ENCODE data around the gene TOR1B. TPM values are rescaled to one million over a fixed set of nuclear protein-coding genes. Genes with fewer than 3 reads are reported as not detected.

Gene TOR1B
- total and polyA plus RNA-seq, 2 donors (not counting 1 experiment from before 2014, with no cell fraction given): 13.3 to 17.4 TPM

DNA sequence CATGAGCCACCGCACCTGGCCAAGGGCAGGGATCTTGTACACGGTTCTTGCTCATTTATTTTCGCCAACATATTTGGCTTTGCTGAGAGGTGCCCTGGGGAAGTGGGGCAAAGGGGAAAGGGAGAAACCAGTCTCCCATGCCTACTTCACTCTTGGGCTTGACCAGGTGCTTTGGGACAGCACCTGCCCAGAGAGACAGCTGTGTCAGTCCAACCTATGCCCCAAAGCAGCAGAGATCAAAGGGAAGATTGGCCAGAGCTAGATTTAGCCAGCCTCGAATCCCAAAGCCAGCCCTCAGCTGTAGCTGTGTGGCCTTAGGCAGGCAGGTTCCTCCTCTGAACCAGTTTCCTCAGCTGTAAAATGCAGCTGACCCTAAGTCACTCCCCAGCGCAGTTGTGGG is 47.8 kb upstream of the TOR1B start:
- H2AFZ ChIP-seq (ENCODE audit: insufficient read depth, low read depth, low read length, poor library complexity, severe bottlenecking): no peak overlapping the region
- peaks cover 24% of the 10 kb centered on the region for H3K27me3 Mint-ChIP-seq
- TF ChIP-seq, protein P1, sequence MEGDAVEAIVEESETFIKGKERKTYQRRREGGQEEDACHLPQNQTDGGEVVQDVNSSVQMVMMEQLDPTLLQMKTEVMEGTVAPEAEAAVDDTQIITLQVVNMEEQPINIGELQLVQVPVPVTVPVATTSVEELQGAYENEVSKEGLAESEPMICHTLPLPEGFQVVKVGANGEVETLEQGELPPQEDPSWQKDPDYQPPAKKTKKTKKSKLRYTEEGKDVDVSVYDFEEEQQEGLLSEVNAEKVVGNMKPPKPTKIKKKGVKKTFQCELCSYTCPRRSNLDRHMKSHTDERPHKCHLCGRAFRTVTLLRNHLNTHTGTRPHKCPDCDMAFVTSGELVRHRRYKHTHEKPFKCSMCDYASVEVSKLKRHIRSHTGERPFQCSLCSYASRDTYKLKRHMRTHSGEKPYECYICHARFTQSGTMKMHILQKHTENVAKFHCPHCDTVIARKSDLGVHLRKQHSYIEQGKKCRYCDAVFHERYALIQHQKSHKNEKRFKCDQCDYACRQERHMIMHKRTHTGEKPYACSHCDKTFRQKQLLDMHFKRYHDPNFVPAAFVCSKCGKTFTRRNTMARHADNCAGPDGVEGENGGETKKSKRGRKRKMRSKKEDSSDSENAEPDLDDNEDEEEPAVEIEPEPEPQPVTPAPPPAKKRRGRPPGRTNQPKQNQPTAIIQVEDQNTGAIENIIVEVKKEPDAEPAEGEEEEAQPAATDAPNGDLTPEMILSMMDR (IDR thresholded peaks at IDR 0.05): no peak
- TF ChIP-seq EZH2 (IDR thresholded peaks at IDR 0.05; ENCODE audit: borderline replicate concordance, insufficient read depth, low read depth, low read length, poor library complexity, severe bottlenecking): no peak
- no peaks in the 10 kb centered on the region for H4K20me1 ChIP-seq (ENCODE audit: control insufficient read depth, insufficient read depth, low read length, poor library complexity, severe bottlenecking)
- ChIA-PET CTCF (no interaction called here), POLR2A (interaction anchor here (0.7 kb wide), 1 partner anchor 168 kb away, joined by 5 read pairs; no protein-coding TSS in a partner anchor)
- no peak overlapping the region for H3K4me3 ChIP-seq (ENCODE audit: control extremely low read depth in 1 of 5, extremely low read depth in 1 of 5, insufficient read depth in 1 of 5, low read depth in 2 of 5, low read length in 4 of 5)
- no peaks in the 10 kb centered on the region for H3K79me2 ChIP-seq (ENCODE audit: control insufficient read depth, insufficient read depth, low read length)
- H3K4me3 Mint-ChIP-seq: no peak overlapping the region
- DNase-seq (no peak), ATAC-seq (ENCODE audit: low read depth) (no peak)
- 100% methylated on average over 1 of the region's 5 CpGs for WGBS (ENCODE audit: insufficient coverage)
- no peak overlapping the region for H3K27ac Mint-ChIP-seq
- intact Hi-C loops (cut with micrococcal nuclease): no loop called here
- no peak overlapping the region for H3K4me2 ChIP-seq (replicated peaks; ENCODE audit: low read depth, low read length, poor library complexity, severe bottlenecking)
- no peaks in the 10 kb centered on the region for H3K9me3 Mint-ChIP-seq (ENCODE audit: insufficient read depth)
- H3K4me1 Mint-ChIP-seq: peaks cover 14% of the 10 kb centered on the region
- no peak overlapping the region for H3K9ac ChIP-seq (ENCODE audit: low read length)
- H3K27ac ChIP-seq (ENCODE audit: low read length in 2 of 2): no peak overlapping the region
- no peaks in the 10 kb centered on the region for H3K9me3 ChIP-seq (ENCODE audit: control extremely low read depth in 1 of 3, control insufficient read depth in 2 of 3, insufficient read depth in 1 of 3, low read length in 2 of 3)
- H3K4me1 ChIP-seq (ENCODE audit: control insufficient read depth in 2 of 2, insufficient read depth in 2 of 2, low read length in 2 of 2): peaks cover 13% of the 10 kb centered on the region in 2 donors
- no peaks in the 10 kb centered on the region for H3K36me3 ChIP-seq (replicated peaks in 1 of 2; ENCODE audit: control extremely low read depth in 1 of 2, control insufficient read depth in 1 of 2, extremely low read depth in 1 of 2, insufficient read depth in 2 of 2, low read length in 1 of 2)
- peaks cover 0 to 8% (median 3%) of the 10 kb centered on the region in 4 experiments for H3K27me3 ChIP-seq (replicated peaks in 1 of 4; ENCODE audit: control extremely low read depth in 1 of 4, control insufficient read depth in 3 of 4, insufficient read depth in 4 of 4, low read length in 3 of 4)

DNA sequence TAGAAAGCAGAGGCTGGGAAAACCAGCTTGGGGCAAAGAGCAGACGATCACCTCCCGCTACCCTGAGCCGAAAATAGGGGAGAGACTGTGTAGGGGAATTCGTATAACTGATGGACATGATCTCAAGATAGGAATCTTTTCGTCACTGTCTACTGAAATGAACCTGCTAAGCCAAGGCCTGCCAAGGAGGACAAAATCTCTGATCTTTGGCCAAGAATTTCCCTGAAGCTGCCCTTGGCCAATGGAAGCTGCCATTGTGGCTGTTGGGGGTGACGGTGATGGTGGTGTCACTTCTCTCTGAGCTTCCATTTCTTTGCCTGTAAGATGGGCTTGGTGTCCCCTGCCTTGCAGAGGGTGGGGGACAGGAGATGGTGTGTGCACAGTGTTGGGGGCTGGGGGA is 46.8 kb upstream of the TOR1B start:
- intact Hi-C loops (cut with micrococcal nuclease): no loop called here
- ChIA-PET POLR2A (no interaction called here), CTCF (interaction anchor here (1.6 kb wide), 1 partner anchor 18 kb away, joined by 4 read pairs; no protein-coding TSS in a partner anchor)
- no peak for TF ChIP-seq EZH2 (IDR thresholded peaks at IDR 0.05; ENCODE audit: borderline replicate concordance, insufficient read depth, low read depth, low read length, poor library complexity, severe bottlenecking)
- TF ChIP-seq, protein P1 (IDR thresholded peaks at IDR 0.05): no peak
- ATAC-seq (ENCODE audit: low read depth) (no peak), DNase-seq (no peak)
- H3K27me3 Mint-ChIP-seq: peaks cover 28% of the 10 kb centered on the region
- H4K20me1 ChIP-seq (ENCODE audit: control insufficient read depth, insufficient read depth, low read length, poor library complexity, severe bottlenecking): no peaks in the 10 kb centered on the region
- no peaks in the 10 kb centered on the region for H3K9me3 Mint-ChIP-seq (ENCODE audit: insufficient read depth)
- H3K9ac ChIP-seq (ENCODE audit: low read length): no peak overlapping the region
- no peaks in the 10 kb centered on the region for H3K36me3 ChIP-seq (replicated peaks in 1 of 2; ENCODE audit: control extremely low read depth in 1 of 2, control insufficient read depth in 1 of 2, extremely low read depth in 1 of 2, insufficient read depth in 2 of 2, low read length in 1 of 2)
- H3K4me2 ChIP-seq (replicated peaks; ENCODE audit: low read depth, low read length, poor library complexity, severe bottlenecking): no peak overlapping the region
- H3K27me3 ChIP-seq (replicated peaks in 1 of 4; ENCODE audit: control extremely low read depth in 1 of 4, control insufficient read depth in 3 of 4, insufficient read depth in 4 of 4, low read length in 3 of 4): peaks cover 0 to 8% (median 3%) of the 10 kb centered on the region in 4 experiments
- H3K27ac Mint-ChIP-seq: no peak overlapping the region
- H3K27ac ChIP-seq (ENCODE audit: low read length in 2 of 2): no peak overlapping the region
- peaks cover 13% of the 10 kb centered on the region in 2 donors for H3K4me1 ChIP-seq (ENCODE audit: control insufficient read depth in 2 of 2, insufficient read depth in 2 of 2, low read length in 2 of 2)
- no peak overlapping the region for H2AFZ ChIP-seq (ENCODE audit: insufficient read depth, low read depth, low read length, poor library complexity, severe bottlenecking)
- H3K4me3 ChIP-seq (ENCODE audit: control extremely low read depth in 1 of 5, extremely low read depth in 1 of 5, insufficient read depth in 1 of 5, low read depth in 2 of 5, low read length in 4 of 5): no peak overlapping the region
- no peaks in the 10 kb centered on the region for H3K79me2 ChIP-seq (ENCODE audit: control insufficient read depth, insufficient read depth, low read length)
- 95% methylated on average over 5 of the region's 6 CpGs for WGBS (ENCODE audit: insufficient coverage)
- H3K4me3 Mint-ChIP-seq: no peak overlapping the region
- H3K9me3 ChIP-seq (ENCODE audit: control extremely low read depth in 1 of 3, control insufficient read depth in 2 of 3, insufficient read depth in 1 of 3, low read length in 2 of 3): no peaks in the 10 kb centered on the region
- peaks cover 14% of the 10 kb centered on the region for H3K4me1 Mint-ChIP-seq
